ENCODE results near the gene SGMS1.

The SGMS1 gene

GRCh38 chr10:50605951-50606270 is 17.8 kb downstream of the SGMS1 start:
- peak; percentile 34 for DNase-seq

GRCh38 chr10:50605269-50605950 is 18.3 kb downstream of the SGMS1 start:
- peak; percentile 34 for DNase-seq

GRCh38 chr10:50604809-50605208 is 18.9 kb downstream of the SGMS1 start:
- no peak for DNase-seq

- DNase-seq, result no peak
Observed at GRCh38 chr10:50604049-50604640, 19.6 kb downstream of the SGMS1 start.

GRCh38 chr10:50603151-50603850 is 20.5 kb downstream of the SGMS1 start:
- DNase-seq, result no peak

GRCh38 chr10:50601974-50602373 is 21.8 kb downstream of the SGMS1 start:
- DNase-seq, result no peak

GRCh38 chr10:50600831-50601477 is 22.8 kb downstream of the SGMS1 start:
- no peak for DNase-seq

GRCh38 chr10:50600286-50600685 is 23.5 kb downstream of the SGMS1 start:
- DNase-seq, result peak; percentile 12

- no peak for DNase-seq
Observed at GRCh38 chr10:50596897-50597296, 26.9 kb downstream of the SGMS1 start.

- no peak for DNase-seq
Observed at GRCh38 chr10:50596456-50596855, 27.3 kb downstream of the SGMS1 start.

- no peak for DNase-seq
Observed at GRCh38 chr10:50595785-50596184, 28.0 kb downstream of the SGMS1 start.

- DNase-seq, result no peak
Observed at GRCh38 chr10:50593523-50594376, 30.0 kb downstream of the SGMS1 start.

GRCh38 chr10:50592961-50593418 is 30.8 kb downstream of the SGMS1 start:
- no peak for DNase-seq

- no peak for DNase-seq
Observed at GRCh38 chr10:50590935-50591334, 32.8 kb downstream of the SGMS1 start.

- DNase-seq, result no peak
Observed at GRCh38 chr10:50586740-50587088, 37.0 kb downstream of the SGMS1 start.

GRCh38 chr10:50585921-50586739 is 37.6 kb downstream of the SGMS1 start:
- no peak for DNase-seq

GRCh38 chr10:50582766-50583762 is 40.7 kb downstream of the SGMS1 start:
- DNase-seq, result no peak

GRCh38 chr10:50582046-50582445 is 41.7 kb downstream of the SGMS1 start:
- DNase-seq, result no peak

GRCh38 chr10:50580262-50580891 is 43.4 kb downstream of the SGMS1 start:
- no peak for DNase-seq
